Left hindlimb (tissue), 1 donor: ENCODE measurements around the gene VASH1.

ENCODE experiments used
- DNase-seq: peaks from one replicate; pipeline ENCODE4 v3.0.0-alpha.2; 2018

Gene VASH1

GRCh38 chr14:76786601-76787000 is 25.3 kb downstream of the VASH1 start:
- DNase-seq, result no peak

- DNase-seq, result no peak
Observed at GRCh38 chr14:76792422-76792821, 31.2 kb downstream of the VASH1 start.

- no peak for DNase-seq
Observed at GRCh38 chr14:76793324-76793723, 32.1 kb downstream of the VASH1 start.

GRCh38 chr14:76793956-76794355 is 32.7 kb downstream of the VASH1 start:
- no peak for DNase-seq

- DNase-seq, result no peak
Observed at GRCh38 chr14:76806446-76806845, 45.2 kb downstream of the VASH1 start.

- DNase-seq, result no peak
Observed at GRCh38 chr14:76808011-76808410, 46.7 kb downstream of the VASH1 start.

GRCh38 chr14:76808990-76809389 is 47.7 kb downstream of the VASH1 start:
- no peak for DNase-seq

- no peak for DNase-seq
Observed at GRCh38 chr14:76810525-76810924, 49.3 kb downstream of the VASH1 start.

- DNase-seq, result no peak
Observed at GRCh38 chr14:76810953-76811400, 49.7 kb downstream of the VASH1 start.

GRCh38 chr14:76811561-76811960 is 50.3 kb downstream of the VASH1 start:
- DNase-seq, result no peak

GRCh38 chr14:76812093-76812421 is 50.8 kb downstream of the VASH1 start:
- no peak for DNase-seq

GRCh38 chr14:76812422-76813383 is 51.4 kb downstream of the VASH1 start, which contains the start of gene ANGEL1:
ANGEL1 (minus strand) TSS chr14:76812882; CDS start chr14:76812827, 55 bp downstream.
- peak; percentile 95 for DNase-seq

- DNase-seq, result peak; percentile 71
Observed at GRCh38 chr14:76814726-76815645, 53.7 kb downstream of the VASH1 start.

GRCh38 chr14:76820700-76821099 is 59.4 kb downstream of the VASH1 start:
- no peak for DNase-seq

- DNase-seq, result no peak
Observed at GRCh38 chr14:76826122-76826521, 64.9 kb downstream of the VASH1 start, which contains the start of gene LRRC74A. LRRC74A (plus strand) TSS chr14:76826408; CDS start chr14:76826698, 290 bp downstream.

GRCh38 chr14:76827696-76828296 is 66.5 kb downstream of the VASH1 start:
- no peak for DNase-seq

- no peak for DNase-seq
Observed at GRCh38 chr14:76828339-76829012, 67.2 kb downstream of the VASH1 start.

GRCh38 chr14:76829013-76829365 is 67.7 kb downstream of the VASH1 start:
- no peak for DNase-seq

- peak; percentile 71 for DNase-seq
Observed at GRCh38 chr14:76829650-76830421, 68.6 kb downstream of the VASH1 start.

- DNase-seq, result no peak
Observed at GRCh38 chr14:76830556-76830955, 69.3 kb downstream of the VASH1 start.

GRCh38 chr14:76832503-76832988 is 71.3 kb downstream of the VASH1 start:
- DNase-seq, result no peak
